ENCODE results near the gene CERS6. TPM values are rescaled to one million over a fixed set of nuclear protein-coding genes. Genes with fewer than 3 reads are reported as not detected.

Gene CERS6
- polyA plus RNA-seq, 1 donor from 2014 or later: 59.3 TPM

DNA sequence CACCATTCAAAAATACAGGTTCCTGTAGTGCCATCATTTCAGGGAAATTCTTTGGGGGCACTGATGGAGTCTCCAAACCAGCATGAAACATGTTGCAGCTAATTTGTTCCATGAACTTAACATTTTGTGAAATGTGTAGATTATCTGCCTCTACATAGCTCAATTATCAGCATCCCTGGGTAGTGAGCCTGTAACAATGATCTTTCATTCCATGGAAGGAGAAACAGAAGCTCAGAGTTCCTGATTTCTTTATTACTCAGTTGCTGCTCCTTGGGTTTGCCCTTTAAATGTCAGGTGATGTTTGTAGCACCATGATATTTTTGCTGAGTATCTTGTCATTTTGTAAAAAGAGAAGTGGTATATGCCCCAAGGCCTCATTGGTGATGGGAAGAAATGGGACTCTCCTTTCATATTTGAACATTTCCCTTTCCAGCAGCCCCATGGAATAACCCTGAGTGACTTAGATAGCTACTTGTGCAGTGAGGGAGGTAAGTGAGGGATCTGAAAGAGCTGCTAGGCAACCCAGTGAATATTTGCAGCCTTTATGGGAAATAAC lies 146.9 kb downstream of the CERS6 start:
- no peaks in the 10 kb centered on the region for H3K27me3 ChIP-seq (ENCODE audit: insufficient read depth, low read depth, low read length)
- H3K4me3 ChIP-seq (ENCODE audit: low read length): no peak overlapping the region

DNA sequence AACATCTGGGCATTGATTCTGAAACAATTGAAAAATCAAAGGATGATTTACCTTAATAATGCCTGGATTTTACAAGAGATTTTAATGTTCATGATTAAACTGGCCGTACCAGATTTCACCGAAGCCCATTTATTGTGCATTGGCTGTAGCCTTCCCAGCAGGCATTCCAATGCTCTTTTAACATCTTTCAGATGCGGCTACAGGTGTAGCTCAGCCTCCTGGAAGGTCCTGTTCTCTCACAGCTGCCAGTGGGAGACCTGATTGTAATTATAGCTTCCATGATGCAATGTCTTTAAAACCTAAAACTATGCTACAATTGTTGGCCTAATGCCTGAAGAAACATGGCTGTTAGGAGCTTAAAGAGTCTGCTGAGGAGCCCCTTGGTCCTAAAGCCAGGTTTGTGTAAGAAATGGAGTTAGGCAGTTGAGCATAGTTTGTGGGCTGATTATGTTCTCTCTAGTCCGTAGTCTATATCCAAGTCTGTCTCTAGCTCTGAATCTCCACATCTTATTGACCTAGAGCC lies 147.4 kb downstream of the CERS6 start:
- TF ChIP-seq POLR2AphosphoS5 (IDR thresholded peaks at IDR 0.05): peak; percentile 45
- no peak for TF ChIP-seq SMC3 (conservative IDR thresholded peaks at IDR 0.05; ENCODE audit: poor library complexity)
- Histone ChIP-seq H4K20me1 (ENCODE audit: insufficient read depth) (no peaks in the 10 kb centered on the region), H3K9me2 (ENCODE audit: insufficient read depth, low read length) (no peaks in the 10 kb centered on the region), H3K4me2 (ENCODE audit: low read length) (no peak overlapping the region), H3K4me3 (ENCODE audit: low read length) (no peak overlapping the region), H3K79me2 (replicated peaks; ENCODE audit: insufficient read depth, low read length) (peaks cover 13% of the 10 kb centered on the region), H3K36me3 (ENCODE audit: insufficient read depth, low read length) (no peaks in the 10 kb centered on the region), H3K27me3 (ENCODE audit: insufficient read depth, low read depth, low read length) (no peaks in the 10 kb centered on the region), H3K9ac (ENCODE audit: low read length) (no peak overlapping the region), H3K27ac (ENCODE audit: low read length) (no peak overlapping the region), H3F3A (ENCODE audit: insufficient read depth, low read length, poor library complexity, severe bottlenecking) (no peaks in the 10 kb centered on the region), H2AFZ (ENCODE audit: low read depth, low read length) (no peak overlapping the region), H3K9me3 (ENCODE audit: low read length) (peaks cover 7% of the 10 kb centered on the region)

More for the DNA sequence above, 146.9 kb downstream of the CERS6 start:
- TF ChIP-seq EZH2 (IDR thresholded peaks at IDR 0.05; ENCODE audit: borderline replicate concordance, insufficient read depth, low read length, poor library complexity, severe bottlenecking) (no peak), EP300 (conservative IDR thresholded peaks at IDR 0.05; ENCODE audit: poor library complexity, severe bottlenecking) (no peak), POLR2AphosphoS5 (IDR thresholded peaks at IDR 0.05) (no peak), TAF1 (IDR thresholded peaks at IDR 0.05; ENCODE audit: low read depth) (no peak)
- TF ChIP-seq, protein P1, sequence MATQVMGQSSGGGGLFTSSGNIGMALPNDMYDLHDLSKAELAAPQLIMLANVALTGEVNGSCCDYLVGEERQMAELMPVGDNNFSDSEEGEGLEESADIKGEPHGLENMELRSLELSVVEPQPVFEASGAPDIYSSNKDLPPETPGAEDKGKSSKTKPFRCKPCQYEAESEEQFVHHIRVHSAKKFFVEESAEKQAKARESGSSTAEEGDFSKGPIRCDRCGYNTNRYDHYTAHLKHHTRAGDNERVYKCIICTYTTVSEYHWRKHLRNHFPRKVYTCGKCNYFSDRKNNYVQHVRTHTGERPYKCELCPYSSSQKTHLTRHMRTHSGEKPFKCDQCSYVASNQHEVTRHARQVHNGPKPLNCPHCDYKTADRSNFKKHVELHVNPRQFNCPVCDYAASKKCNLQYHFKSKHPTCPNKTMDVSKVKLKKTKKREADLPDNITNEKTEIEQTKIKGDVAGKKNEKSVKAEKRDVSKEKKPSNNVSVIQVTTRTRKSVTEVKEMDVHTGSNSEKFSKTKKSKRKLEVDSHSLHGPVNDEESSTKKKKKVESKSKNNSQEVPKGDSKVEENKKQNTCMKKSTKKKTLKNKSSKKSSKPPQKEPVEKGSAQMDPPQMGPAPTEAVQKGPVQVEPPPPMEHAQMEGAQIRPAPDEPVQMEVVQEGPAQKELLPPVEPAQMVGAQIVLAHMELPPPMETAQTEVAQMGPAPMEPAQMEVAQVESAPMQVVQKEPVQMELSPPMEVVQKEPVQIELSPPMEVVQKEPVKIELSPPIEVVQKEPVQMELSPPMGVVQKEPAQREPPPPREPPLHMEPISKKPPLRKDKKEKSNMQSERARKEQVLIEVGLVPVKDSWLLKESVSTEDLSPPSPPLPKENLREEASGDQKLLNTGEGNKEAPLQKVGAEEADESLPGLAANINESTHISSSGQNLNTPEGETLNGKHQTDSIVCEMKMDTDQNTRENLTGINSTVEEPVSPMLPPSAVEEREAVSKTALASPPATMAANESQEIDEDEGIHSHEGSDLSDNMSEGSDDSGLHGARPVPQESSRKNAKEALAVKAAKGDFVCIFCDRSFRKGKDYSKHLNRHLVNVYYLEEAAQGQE (IDR thresholded peaks at IDR 0.05; ENCODE audit: borderline replicate concordance): no peak
- no peak overlapping the region for H3K4me2 ChIP-seq (ENCODE audit: low read length)
- H3K36me3 ChIP-seq (ENCODE audit: insufficient read depth, low read length): no peaks in the 10 kb centered on the region
- H4K20me1 ChIP-seq (ENCODE audit: insufficient read depth): no peaks in the 10 kb centered on the region
- H3K9me3 ChIP-seq (ENCODE audit: low read length): peaks cover 7% of the 10 kb centered on the region
- H3F3A ChIP-seq (ENCODE audit: insufficient read depth, low read length, poor library complexity, severe bottlenecking): no peaks in the 10 kb centered on the region
- H3K27ac ChIP-seq (ENCODE audit: low read length): no peak overlapping the region
- H3K79me2 ChIP-seq (replicated peaks; ENCODE audit: insufficient read depth, low read length): peaks cover 13% of the 10 kb centered on the region
- no peak overlapping the region for H3K9ac ChIP-seq (ENCODE audit: low read length)
- no peaks in the 10 kb centered on the region for H3K9me2 ChIP-seq (ENCODE audit: insufficient read depth, low read length)
- H2AFZ ChIP-seq (ENCODE audit: low read depth, low read length): no peak overlapping the region

DNA sequence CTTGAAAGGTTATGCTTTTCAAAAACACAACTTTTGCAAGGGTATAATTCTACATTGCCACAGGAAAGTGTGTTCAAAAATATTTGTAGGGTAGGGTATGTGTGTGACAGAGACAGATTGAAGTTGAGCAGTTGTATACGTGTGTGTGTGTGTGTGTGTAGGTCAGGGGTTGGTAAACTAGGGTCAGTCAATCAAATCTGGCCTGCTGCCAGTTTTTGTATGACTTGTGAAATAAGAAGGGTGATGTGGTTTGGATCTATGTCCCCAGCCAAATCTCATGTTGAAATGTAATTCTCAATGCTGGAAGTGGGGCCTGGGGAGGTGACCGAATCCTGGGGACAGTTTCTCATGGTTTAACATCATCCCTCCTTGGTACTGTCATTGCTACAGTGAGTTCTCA lies 148.2 kb downstream of the CERS6 start:
- Histone ChIP-seq H3K79me2 (replicated peaks; ENCODE audit: insufficient read depth, low read length) (peaks cover 13% of the 10 kb centered on the region), H2AFZ (ENCODE audit: low read depth, low read length) (no peak overlapping the region), H3K4me3 (ENCODE audit: low read length) (no peak overlapping the region), H3K27ac (ENCODE audit: low read length) (no peak overlapping the region), H3K4me2 (ENCODE audit: low read length) (no peak overlapping the region), H3K9me3 (ENCODE audit: low read length) (peaks cover 7% of the 10 kb centered on the region), H3K36me3 (ENCODE audit: insufficient read depth, low read length) (no peaks in the 10 kb centered on the region), H3K9ac (ENCODE audit: low read length) (no peak overlapping the region), H3K27me3 (ENCODE audit: insufficient read depth, low read depth, low read length) (no peaks in the 10 kb centered on the region), H4K20me1 (ENCODE audit: insufficient read depth) (no peaks in the 10 kb centered on the region), H3F3A (ENCODE audit: insufficient read depth, low read length, poor library complexity, severe bottlenecking) (no peaks in the 10 kb centered on the region), H3K9me2 (ENCODE audit: insufficient read depth, low read length) (no peaks in the 10 kb centered on the region)
- TF ChIP-seq MXI1 (conservative IDR thresholded peaks at IDR 0.05; ENCODE audit: poor library complexity, severe bottlenecking) (no peak), EP300 (conservative IDR thresholded peaks at IDR 0.05; ENCODE audit: poor library complexity, severe bottlenecking) (no peak), POLR2AphosphoS5 (IDR thresholded peaks at IDR 0.05) (no peak), EZH2 (IDR thresholded peaks at IDR 0.05; ENCODE audit: borderline replicate concordance, insufficient read depth, low read length, poor library complexity, severe bottlenecking) (no peak), TAF1 (IDR thresholded peaks at IDR 0.05; ENCODE audit: low read depth) (no peak), SMC3 (conservative IDR thresholded peaks at IDR 0.05; ENCODE audit: poor library complexity) (no peak), RAD21 (conservative IDR thresholded peaks at IDR 0.05) (no peak)
- TF ChIP-seq, protein P1 (IDR thresholded peaks at IDR 0.05; ENCODE audit: borderline replicate concordance): no peak
- TF ChIP-seq, protein P2, sequence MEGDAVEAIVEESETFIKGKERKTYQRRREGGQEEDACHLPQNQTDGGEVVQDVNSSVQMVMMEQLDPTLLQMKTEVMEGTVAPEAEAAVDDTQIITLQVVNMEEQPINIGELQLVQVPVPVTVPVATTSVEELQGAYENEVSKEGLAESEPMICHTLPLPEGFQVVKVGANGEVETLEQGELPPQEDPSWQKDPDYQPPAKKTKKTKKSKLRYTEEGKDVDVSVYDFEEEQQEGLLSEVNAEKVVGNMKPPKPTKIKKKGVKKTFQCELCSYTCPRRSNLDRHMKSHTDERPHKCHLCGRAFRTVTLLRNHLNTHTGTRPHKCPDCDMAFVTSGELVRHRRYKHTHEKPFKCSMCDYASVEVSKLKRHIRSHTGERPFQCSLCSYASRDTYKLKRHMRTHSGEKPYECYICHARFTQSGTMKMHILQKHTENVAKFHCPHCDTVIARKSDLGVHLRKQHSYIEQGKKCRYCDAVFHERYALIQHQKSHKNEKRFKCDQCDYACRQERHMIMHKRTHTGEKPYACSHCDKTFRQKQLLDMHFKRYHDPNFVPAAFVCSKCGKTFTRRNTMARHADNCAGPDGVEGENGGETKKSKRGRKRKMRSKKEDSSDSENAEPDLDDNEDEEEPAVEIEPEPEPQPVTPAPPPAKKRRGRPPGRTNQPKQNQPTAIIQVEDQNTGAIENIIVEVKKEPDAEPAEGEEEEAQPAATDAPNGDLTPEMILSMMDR (IDR thresholded peaks at IDR 0.05; ENCODE audit: poor library complexity, severe bottlenecking): no peak
